Measurements from ENCODE around the gene TBL2. TPM values are rescaled to one million over a fixed set of nuclear protein-coding genes. Genes with fewer than 3 reads are reported as not detected.
A peak's percentile ranks its signal among the peaks of the same experiment; 100 is the strongest.
"Not testable (repeated sequence)": the region's sequence is repeated elsewhere in the genome, so short reads cannot be mapped to it uniquely, and the experiment has no call there.

Gene TBL2
- total RNA-seq, 3 donors from 2014 or later, result 25.4 to 42.4 (median 31.1) TPM

DNA sequence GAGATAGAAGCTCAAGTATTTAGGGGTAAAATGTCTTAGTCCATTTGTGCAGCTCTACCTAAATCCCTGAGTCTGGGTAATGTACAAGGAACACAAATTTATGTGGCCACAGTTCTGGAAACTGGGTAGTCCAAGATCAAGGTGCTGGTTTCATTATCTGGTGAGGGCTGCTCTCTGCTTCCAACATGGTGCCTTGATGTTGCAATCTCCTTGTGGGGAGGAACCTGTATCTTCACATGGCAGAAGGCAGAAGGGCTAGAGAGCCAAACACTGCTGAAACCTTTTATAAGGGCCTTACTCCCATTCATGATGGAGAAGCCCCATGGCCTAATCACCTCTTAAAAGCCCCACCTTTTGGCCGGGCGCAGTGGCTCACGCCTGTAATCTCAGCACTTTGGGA is 47.6 kb downstream of the TBL2 start:
- no peaks in the 10 kb centered on the region for H3K4me1 ChIP-seq (ENCODE audit: low read depth)
- H3K9me3 ChIP-seq, result no peaks in the 10 kb centered on the region
- intact Hi-C loops (cut with DNase I, micrococcal nuclease), result no loop called here
- ATAC-seq, result no peak
- H3K36me3 ChIP-seq (ENCODE audit: low read depth), result no peaks in the 10 kb centered on the region
- TF ChIP-seq, protein P1, sequence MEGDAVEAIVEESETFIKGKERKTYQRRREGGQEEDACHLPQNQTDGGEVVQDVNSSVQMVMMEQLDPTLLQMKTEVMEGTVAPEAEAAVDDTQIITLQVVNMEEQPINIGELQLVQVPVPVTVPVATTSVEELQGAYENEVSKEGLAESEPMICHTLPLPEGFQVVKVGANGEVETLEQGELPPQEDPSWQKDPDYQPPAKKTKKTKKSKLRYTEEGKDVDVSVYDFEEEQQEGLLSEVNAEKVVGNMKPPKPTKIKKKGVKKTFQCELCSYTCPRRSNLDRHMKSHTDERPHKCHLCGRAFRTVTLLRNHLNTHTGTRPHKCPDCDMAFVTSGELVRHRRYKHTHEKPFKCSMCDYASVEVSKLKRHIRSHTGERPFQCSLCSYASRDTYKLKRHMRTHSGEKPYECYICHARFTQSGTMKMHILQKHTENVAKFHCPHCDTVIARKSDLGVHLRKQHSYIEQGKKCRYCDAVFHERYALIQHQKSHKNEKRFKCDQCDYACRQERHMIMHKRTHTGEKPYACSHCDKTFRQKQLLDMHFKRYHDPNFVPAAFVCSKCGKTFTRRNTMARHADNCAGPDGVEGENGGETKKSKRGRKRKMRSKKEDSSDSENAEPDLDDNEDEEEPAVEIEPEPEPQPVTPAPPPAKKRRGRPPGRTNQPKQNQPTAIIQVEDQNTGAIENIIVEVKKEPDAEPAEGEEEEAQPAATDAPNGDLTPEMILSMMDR (IDR thresholded peaks at IDR 0.05), result no peak
- H3K4me3 ChIP-seq, result no peak overlapping the region
- DNase-seq, result no peak

DNA sequence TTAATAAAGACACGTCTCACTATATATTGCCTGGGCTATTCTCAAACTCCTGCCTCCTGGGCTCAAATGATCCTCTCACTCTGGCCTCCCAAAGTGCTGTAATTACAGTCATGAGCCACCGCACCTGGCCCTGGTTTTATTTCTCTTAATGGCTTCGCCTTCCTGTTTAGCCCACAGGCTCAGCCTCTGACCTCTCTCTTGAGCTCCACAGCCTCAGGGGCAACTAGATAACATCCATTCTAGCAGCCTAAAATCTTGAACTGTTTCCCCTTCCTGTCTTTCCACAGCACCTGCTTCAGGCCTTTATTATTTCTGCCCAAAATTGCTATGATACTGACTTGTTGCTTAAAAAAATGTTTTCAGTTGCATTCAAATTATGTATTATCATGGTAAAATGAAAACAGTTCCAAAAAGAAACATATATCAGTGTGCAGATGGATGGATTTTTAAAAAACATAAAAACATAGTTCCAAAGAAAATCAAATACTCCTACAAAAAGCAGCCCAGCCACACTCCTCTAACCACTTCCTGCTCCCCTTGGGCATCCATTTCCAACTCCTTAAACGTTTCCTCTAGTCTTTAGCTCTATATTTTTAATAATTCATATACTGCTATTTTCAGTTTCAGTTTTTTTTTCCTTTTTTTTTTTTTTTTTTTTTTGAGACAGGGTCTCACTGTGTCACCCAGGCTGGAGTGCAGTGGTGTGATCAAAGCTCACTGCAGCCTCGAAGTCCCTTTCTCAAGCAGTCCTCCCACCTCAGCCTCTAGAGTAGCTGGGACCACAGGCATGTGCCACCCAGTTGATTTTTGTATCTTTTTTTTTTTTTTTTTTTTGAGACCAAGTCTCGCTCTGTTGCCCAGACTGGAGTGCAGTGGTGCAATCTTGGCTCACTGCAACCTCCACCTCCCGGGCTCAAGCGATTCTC is 51.2 kb downstream of the TBL2 start:
- no peak for ATAC-seq
- H3K36me3 ChIP-seq (ENCODE audit: low read depth), result no peaks in the 10 kb centered on the region
- TF ChIP-seq, protein P1 (IDR thresholded peaks at IDR 0.05), result no peak
- H3K4me1 ChIP-seq (ENCODE audit: low read depth), result peaks cover 7% of the 10 kb centered on the region
- no peak for DNase-seq
- intact Hi-C loops (cut with DNase I, micrococcal nuclease), result no loop called here
- no peak overlapping the region for H3K4me3 ChIP-seq
- no peaks in the 10 kb centered on the region for H3K9me3 ChIP-seq

DNA sequence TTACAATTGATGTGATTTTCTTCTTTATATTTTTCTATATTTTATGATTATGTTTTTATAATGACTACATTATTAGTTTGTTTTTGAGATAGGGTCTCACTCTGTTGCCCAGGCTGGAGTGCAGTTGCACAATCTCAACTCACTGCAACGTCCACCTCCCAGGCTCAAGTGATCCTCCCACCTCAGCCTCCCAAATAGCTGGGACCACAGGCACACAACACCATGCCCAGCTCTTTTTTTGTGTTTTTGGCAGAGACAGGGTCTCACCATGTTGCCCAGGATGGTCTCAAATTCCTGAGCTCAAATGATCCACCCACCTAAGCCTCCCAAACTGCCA is 52.3 kb downstream of the TBL2 start:
- intact Hi-C loops (cut with DNase I, micrococcal nuclease); ATAC-seq; H3K4me3 ChIP-seq; H3K9me3 ChIP-seq; H3K4me1 ChIP-seq (ENCODE audit: low read depth); H3K36me3 ChIP-seq (ENCODE audit: low read depth); DNase-seq: not testable (repeated sequence)

DNA sequence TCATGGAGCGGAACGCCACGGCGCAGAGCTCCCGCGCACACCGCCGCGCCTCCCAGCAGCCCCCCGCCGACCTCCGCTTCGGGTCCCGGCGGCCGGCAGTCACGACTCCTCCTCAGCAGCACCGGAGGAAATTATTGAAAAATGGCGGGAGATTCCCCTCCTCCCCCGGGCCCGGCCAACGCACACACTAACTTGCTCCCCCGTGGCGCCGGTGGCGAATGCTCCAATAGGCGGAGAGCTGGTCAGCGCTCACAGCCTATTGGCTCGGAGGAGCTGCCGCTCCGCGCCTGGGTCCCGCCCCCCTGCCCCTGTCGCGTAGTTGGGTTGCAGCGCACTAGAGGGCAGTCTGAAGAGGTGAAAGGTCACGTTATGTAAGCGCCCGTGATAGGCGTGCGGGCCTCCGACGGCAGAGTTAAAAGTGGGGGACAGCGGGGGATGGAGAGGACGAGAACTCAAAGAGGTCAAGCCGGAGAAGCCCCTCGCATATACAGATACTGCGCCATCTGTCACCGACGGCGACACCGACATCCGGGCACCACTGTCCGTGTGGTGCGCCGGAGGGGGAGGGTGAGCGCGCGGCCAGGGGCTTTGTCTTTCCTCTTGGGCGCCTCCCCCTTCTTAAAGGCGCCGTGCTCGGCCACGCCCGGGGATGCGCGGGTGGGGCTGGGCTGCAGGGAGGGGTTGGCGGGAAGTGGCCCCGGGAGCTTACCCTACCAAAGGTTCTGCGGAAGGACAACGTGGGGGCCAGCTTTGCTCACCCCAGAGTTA is 56.1 kb downstream of the TBL2 start, which contains the start of gene BAZ1B:
Gene BAZ1B, minus strand, starts transcription at position 189 of the 768 bp plus-strand sequence. CDS start 360 bp downstream, outside the sequence.
- ATAC-seq, result peak; percentile 97
- TF ChIP-seq, protein P1 (IDR thresholded peaks at IDR 0.05), result peak; percentile 19
- Histone ChIP-seq H3K9me3 (no peaks in the 10 kb centered on the region), H3K4me1 (ENCODE audit: low read depth) (peaks cover 29% of the 10 kb centered on the region), H3K4me3 (peak within 1 kb of the TSS; percentile 80), H3K36me3 (ENCODE audit: low read depth) (no peaks in the 10 kb centered on the region)
- DNase-seq, result peak; percentile 97 to 99 (median 98)
- intact Hi-C loops (cut with DNase I, micrococcal nuclease), result no loop called here

DNA sequence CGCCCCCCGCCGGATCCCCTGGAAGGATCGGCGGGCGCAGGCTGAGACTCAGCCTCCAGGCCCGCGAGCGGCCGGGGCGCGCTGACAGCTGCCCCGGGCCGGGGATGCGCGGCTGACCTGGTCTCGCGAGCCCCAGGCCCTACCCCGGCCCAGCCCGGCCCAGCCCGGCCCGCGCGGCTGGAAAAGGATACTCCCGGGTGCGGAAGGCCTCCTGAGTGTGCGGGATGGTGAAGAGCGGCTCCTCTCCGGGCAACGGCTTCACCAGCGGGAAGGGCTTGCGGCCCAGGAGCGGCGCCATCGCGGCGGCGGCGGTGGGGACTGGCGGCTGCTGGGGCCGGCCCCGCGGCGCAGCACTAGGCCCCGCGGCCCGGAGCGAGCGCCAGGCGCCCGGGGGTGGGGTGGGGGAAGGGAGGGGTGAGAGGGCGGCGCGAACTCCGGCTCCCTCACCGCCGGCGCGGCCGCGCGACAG is 56.7 kb downstream of the TBL2 start:
- Histone ChIP-seq H3K36me3 (ENCODE audit: low read depth) (no peaks in the 10 kb centered on the region), H3K9me3 (no peaks in the 10 kb centered on the region), H3K4me3 (peak overlapping the region; percentile 80), H3K4me1 (ENCODE audit: low read depth) (peaks cover 29% of the 10 kb centered on the region)
- TF ChIP-seq, protein P1 (IDR thresholded peaks at IDR 0.05), result no peak
- ATAC-seq (peak; percentile 77), DNase-seq (peak in 1 of 3 donors; percentile 70)
- intact Hi-C loops (cut with DNase I, micrococcal nuclease), result no loop called here
